Activated CD8-positive, alpha-beta memory T cell treated with anti-CD3 and anti-CD28 coated beads for 4 hours (primary cell): ENCODE data around the gene HLX.

Experiments
- DNase-seq, 2 donors: peaks; one replicate each; pipeline ENCODE4 v3.0.0-alpha.2; 2020; ENCODE audit warnings: low read depth in 2 of 2

The HLX gene, protein sequence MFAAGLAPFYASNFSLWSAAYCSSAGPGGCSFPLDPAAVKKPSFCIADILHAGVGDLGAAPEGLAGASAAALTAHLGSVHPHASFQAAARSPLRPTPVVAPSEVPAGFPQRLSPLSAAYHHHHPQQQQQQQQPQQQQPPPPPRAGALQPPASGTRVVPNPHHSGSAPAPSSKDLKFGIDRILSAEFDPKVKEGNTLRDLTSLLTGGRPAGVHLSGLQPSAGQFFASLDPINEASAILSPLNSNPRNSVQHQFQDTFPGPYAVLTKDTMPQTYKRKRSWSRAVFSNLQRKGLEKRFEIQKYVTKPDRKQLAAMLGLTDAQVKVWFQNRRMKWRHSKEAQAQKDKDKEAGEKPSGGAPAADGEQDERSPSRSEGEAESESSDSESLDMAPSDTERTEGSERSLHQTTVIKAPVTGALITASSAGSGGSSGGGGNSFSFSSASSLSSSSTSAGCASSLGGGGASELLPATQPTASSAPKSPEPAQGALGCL

DNA sequence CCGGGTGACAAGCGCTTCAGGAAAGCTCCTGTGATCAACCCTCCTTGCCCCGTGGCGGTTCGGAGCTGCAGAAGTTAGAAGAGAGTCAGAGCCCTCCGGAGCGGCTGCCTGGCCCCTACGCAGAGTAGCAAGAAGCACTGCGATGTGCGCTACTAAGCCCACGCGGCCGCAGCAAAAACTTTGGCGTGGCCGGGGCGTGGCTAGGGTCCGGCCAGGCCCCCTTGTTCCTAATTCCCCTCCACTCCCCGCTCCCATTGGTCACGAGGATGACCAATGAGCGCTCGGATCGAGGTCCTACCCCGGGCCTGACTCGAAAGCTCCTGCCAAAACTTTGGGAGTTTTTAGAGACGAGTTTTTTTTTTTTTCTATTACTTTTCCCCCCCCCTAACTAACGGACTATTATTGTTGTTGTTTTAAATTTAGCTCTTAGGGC is at the start of gene HLX:
HLX (plus strand) TSS at position 368 of the 433 bp plus-strand sequence. CDS start 415 bp downstream, outside the sequence.
- no peak for DNase-seq

DNA sequence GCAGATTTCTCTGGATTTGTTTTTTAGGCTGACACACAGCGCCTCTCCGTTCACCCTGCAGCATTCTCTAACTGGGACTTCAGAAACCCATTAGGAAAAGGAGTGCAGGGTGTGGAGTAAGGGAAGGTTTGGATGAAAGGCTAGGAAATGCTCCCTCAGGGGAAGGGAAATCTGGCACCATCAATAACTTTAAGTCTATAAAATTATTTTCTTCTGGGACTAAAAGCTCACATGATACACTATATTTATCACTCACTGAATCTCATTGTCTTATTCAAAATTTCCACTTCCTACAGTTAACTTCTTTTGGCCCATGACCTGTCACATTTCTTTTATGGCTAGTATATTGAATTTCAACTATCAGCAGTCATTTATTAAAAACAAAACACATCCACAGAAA is 45.8 kb upstream of the HLX start:
- DNase-seq = no peak

DNA sequence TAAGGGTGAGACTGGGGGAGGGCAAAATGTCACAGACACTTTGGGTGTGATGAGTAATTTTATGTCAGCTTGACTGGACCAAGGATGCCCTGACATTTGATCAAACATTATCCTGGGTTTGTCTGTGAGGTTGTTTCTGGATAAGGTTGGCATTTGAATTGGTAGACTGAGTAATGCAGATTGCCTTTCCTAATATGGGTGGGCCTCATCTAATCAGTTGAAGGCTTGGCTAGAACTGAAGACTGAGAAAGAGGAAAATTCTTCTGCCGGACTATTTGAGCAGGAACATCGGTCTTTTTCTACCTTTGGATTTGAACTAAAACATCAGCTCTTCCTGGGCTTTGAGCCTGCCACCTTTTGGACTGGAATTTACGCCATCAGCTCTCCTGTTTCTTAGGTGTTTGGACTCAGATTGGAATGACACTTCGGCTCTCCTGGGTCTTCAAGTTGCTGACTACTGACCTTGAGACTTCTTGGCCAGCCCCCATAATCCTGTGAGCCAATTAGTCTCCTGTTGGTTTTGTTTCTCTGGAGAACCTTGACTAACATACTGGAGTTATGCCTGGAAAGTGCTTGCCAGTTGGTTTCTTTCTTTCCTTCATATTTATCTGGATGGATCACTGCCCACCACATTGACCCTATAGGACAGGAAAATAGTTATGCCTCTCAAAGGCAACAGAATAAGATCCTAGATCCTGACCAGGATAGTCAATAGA is 44.9 kb upstream of the HLX start:
- DNase-seq = no peak

DNA sequence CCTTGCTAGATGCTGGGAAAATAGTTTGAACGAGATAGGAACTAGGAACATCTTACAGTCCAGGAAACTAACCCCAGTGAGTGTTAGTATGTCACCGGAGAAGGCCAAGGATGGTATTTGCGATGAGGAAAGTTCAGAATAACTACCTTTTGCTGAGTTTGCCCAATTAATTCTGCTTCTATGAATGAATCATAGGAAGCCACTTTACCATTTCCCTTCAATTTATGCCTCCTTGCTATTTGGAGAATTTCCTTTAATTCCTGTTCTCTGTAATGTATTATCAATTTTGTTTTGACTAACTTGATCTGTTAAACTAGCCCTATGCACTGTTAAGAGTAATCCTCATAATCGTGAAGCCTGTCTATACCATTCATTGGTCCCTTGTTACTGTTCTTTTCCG is 40.7 kb upstream of the HLX start:
- no peak for DNase-seq

DNA sequence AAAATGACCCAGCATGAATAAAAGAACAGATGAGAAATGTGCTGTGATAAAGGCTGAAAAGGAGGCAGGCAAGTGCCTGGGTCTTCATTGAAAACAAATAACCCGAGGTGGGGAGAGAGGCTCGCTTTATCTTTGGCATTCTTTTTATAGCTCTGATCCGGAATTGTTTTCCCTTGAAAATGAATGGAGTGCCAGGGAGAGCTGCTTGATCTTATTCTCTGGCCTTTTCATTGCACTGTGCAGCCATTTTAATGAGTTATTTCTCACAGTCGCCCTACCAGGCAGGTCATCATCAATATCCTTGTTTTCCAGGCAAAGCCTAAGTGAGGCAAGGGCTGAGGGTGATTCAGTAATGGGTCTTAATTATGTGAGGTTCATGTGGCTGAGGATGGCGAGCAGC is 39.8 kb upstream of the HLX start:
- no peak for DNase-seq

DNA sequence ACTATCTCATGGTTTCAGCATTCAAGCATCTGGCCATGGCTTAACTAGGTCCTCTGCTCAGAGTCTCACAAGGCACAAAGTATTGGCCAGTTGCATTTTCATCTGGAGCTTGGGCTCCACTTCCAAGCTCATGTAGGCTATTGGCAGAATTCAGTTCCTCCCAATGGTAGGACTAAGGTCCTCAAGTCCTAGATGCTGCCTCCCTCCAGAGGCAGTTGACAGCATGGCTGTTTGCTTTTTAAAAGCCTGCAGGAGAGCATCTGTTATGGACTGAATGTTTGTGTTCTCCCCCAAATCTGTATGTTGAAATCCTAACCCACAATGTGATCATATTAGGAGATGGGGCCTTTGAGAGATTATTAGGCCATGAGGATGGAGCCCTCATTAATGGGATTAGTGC is 38.0 kb upstream of the HLX start:
- no peak for DNase-seq

DNA sequence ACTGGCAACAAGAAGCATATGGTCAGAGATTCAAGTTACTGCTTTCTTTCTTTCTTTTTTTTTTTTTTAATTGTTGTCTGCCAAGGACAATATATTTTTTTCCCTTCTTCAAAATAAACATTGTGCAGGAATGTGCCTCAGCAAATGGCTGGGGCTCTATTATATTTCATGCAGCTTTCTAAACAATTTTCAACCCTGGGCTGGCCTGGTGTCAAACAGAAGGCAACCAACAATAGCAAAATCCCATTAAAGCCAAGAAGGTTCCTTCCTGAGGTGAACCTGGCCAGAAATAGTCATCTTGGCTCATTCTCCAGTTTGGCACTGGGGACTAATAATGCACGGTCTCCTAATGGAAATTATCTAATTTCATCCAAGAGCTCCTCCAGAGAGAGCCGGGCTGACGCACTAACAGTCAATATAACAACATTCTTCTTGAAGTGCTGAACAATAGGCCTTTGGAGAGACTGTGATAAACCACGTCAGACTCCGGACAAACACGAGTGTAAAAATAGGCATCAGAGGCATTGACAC is 35.7 kb upstream of the HLX start:
- no peak for DNase-seq

DNA sequence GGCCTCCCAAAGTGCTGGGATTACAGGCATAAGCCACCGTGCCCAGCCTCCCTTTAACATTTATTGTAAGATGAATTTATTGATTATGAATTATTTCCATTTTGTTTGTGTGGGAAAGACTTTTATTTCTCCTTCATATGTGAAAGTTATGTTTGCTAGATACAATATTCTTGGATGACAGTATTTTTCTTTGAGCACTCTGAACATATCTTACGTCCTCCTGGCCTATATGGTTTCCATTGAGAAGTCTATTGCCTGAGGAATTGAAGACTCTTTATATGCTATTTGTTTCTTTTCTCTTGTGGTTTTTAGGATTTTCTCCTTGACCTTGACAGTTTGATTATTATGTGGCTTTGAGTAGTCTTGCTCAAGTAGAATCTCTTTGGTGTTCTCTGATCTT is 26.8 kb upstream of the HLX start:
- DNase-seq = no peak

DNA sequence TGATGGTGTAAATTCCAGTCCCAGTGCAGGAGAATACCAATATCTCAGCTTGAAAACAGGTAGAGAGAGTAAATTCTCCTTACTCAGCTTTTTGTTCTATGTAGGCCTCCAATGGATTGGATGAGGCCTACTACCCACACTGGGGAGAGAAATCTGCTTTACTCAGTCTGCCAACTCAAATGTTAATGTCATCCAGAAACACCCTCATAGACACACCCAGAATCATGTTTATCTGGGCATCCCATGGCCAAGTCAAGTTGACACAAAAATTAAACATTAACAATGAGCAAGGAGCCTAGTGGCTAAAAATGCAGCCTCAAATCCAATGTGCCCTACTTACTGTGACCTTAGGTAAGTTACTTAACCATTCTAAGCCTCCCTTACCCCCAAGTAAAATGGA is 6.9 kb upstream of the HLX start:
- no peak for DNase-seq

DNA sequence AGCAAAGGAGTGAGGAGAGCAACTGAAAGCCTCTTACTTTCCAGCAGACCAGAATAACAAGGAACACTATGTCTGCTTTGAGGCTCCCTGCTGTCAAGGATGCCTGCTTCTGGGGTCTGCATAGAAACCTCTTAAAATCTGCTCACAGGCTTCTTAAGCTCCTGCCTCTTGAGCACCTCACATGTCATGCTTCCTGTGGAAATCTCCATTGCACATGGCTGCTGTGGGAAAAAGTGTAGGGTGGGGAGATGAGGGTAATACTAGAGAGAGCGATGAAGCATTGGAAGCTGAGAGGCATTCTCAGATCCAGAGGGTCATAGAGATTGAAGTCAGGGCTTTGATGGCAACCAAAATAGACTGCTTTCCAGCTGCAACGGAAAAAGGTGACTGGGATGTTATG is 6.2 kb upstream of the HLX start:
- DNase-seq = no peak

DNA sequence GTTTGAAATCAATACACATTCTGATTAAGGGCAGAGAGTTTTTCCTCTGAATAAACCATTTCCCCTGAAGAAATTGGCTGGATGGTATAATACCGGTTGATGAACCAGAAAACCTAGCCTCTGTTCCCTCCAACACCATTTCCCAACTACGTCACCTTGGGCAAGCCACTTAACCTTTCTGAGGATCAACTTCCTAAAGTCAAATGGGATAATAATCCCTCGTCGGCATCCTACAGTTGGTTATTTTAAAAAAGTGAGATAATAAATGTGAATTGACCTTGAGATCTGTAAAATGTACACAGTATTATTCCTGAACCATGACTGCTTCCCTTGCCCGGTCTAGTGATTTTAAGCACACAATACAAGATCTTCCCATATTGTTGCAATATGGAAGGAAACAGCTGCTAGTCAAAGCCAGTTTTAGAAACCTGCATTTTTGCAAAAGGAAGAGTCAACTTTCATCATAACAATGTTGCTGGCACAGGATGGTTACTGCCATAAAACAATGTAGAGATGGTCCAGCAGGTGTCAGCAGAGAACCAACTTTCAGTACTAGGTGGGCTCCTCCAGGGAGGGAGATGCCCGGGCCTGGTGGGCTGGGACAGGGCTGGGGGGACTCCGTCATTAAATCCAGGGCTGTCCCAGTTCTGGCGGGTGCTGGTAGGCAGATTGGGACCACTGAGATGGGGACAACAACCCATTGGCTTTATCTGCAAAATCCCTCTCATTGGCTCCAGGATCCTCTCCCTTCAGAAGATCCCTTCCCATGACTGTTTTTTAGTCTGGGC is 5.2 kb upstream of the HLX start:
- DNase-seq = no peak

DNA sequence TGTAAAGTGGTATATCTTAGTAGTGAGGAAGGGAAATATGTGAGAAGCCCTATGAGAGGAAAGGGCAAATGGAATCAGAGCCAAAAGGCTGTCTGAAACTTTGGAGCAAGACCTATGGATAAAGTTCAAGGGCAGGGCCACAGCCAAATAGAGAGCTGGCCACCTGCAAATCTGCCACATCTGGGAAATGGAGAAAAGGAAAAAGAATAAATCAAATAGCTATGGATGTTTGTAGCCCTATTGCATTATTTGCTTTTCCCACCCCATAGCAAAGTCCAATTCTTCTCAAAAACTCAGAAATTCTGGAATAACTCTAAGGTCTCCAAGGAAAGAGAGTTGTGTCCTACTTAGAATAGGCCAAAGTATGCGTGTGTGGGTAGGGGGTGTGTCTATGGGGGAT is 4.0 kb upstream of the HLX start:
- DNase-seq = no peak

DNA sequence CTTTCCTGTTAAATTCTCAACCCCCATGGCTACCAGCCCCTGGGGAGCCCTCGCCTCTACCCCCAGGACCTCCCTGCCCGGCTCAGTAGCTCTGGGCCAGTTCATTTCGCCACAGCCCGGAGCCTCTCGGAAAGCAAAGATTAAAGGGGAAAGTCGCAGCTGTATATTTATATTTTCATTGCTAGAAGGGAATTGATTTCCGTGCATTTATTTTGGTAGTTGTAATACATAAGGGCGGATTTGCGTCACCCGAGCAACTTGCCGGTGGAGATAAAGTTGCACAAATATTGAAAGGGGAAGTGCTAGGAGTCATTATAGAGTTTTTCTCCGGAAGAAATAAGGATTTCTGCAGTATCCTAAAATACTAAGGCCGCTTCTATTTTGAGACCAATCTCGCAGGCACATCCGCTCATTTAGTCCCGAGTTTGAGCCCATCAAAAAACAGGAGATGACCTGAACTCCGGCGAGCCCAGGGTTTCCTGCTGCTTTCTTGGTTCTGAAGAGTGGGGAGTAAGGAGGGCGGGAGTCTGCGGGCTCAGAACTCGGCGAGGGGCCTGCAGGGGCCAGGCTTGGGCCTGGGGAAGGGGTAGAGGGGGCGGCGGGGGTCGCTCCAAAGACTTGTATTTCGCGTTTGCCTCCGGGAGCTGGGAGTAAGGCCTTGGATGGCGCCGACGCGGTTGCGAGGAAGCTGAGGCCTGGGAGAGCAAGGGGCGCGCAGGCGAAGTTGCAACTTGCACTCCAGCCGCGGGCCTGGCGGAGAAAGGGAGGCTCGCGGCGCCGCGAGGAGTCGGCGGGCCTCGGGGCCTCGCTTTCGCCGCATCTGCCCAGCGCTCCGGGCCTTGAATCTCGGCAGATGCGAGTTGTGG is 2.5 kb upstream of the HLX start:
- DNase-seq = no peak

DNA sequence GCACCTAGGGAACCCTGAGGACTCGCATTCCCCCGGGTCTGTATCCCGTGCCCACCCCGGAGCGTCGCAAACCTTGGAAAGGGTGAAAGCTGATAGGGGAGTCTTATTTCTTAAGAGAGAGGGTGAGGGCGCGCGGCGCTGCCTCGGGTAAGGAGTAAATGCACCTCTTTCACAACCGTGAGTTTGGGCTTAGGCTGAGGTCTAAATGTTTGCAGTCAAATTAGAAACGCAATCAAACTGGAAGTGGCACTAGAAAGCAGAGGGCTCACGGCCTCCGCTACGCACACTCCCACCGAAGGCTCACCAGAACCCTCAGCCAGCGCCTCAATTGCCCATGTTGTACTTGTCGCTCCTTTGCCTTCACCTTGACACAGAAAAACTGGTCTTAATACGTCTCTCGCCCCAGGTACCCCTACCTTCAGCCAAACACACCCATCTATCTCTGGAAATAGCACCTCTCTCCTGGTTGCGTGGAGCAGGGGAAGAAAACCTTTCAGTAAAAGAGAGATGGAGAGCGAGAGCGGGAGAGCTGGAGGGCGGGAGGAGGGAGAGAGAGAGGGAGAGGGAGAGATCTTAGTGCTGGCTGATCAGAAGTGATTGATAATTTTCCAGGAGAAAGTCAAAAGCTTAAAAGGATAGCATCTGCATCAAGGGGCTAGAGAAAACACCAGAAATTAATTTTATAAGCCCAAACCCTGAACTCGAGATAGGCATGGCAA is 1.7 kb upstream of the HLX start:
- DNase-seq = no peak

DNA sequence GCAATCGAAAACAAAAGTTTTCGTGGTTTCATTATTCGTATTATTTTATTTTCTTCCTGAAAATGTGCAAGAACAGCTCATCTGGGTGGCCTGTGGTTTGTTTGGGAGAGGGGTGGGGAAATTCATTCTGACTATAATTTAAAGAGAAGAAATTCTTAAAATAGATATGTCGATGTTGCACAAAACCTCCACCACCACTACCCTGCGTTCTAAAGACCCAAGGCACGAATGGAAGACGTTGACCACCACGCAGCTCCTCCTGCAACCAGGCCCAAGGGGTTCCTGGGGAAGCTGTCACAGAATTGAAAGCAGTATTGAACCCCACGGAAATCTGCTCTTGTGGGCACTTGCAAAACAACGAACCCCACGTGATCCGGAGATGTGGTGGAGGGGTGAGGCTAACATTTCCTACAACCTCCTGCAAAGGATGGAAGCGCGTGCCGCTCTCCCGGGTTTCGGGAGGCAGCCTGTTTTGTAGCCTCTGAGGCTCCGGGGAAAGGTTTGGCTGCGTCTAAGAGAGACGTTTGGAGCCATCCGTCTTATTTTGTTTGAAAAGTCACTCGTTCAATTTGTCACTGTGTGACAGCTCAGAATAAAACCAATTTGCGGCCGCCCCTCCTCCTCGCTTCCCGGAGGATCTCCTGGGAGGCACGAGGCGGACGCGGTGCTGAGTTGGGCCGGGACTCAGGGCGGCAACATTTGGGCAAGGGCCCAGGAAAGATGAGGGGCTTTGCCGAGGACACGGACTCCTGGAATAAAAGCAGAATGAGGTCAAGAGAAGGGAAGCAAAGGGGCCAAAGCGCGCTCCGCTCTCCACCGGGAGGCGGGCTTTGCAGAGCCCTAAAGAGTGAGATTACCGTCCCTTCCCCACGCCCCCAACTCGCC is 810 bp upstream of the HLX start:
- no peak for DNase-seq

DNA sequence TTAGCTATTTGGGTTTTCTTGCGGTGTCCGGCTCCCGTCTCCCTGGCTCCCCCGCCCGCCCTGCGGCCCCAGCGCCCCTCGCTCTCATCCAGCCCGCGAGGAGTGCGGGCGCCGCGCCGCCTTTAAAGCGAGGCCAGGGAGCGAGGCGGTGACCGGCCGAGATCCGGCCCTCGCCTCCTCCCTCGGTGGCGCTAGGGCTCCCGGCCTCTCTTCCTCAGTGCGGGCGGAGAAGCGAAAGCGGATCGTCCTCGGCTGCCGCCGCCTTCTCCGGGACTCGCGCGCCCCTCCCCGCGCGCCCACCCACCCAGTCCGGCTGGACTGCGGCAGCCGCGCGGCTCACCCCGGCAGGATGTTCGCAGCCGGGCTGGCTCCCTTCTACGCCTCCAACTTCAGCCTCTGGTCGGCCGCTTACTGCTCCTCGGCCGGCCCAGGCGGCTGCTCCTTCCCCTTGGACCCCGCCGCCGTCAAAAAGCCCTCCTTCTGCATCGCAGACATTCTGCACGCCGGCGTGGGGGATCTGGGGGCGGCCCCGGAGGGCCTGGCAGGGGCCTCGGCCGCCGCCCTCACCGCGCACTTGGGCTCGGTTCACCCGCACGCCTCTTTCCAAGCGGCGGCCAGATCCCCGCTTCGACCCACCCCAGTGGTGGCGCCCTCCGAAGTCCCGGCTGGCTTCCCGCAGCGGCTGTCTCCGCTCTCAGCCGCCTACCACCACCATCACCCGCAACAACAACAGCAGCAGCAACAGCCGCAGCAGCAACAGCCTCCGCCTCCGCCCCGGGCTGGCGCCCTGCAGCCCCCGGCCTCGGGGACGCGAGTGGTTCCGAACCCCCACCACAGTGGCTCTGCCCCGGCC is 492 bp downstream of the HLX start:
- DNase-seq = no peak

DNA sequence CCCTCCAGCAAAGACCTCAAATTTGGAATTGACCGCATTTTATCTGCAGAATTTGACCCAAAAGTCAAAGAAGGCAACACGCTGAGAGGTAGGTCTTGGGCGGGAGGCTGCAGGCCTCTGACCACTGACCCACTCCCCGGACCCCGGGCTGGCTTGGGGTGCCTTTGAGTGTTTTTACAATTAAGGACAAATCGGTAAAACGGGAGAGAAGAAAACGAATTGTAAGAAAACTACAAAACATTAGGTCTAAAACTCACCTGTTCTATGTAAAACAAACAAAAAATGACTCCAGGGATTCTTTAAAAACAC is 1.1 kb downstream of the HLX start:
- no peak for DNase-seq

DNA sequence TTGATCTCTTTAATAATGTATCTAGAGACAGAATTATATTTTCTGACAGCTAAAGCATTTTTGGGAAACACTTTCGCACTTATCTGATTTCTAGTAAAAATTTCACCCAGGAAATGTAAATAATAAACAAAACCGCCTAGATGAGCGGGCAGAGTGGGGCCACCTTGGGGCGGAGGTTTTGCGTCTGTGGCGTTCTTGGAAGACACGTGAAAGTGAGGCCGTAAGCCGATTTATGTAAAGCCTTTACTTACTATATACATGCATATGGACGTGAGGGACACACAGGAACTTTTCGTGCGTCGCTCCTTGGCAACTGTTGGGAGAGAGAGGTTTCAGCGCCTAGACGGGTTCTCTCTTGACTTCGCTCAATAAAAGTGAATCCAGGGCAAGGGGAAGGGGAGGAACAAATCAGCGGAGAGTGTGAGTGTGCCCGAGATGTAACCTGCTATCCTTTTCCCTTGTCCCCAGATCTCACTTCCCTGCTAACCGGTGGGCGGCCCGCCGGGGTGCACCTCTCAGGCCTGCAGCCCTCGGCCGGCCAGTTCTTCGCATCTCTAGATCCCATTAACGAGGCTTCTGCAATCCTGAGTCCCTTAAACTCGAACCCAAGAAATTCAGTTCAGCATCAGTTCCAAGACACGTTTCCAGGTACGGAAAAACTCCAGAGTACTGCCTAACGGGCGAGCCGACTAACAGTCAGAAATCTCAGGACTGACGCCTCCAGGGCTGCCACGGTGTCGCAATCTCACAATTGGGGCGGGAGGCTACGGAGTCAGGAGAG is 1.7 kb downstream of the HLX start:
- DNase-seq = no peak
